Breast epithelium (tissue), 4 donors: Measurements from ENCODE around the gene CBR3. TPM values are rescaled to one million over a fixed set of nuclear protein-coding genes. Genes with fewer than 3 reads are reported as not detected.

ENCODE experiments used
- DNase-seq, 2 donors: peaks; one replicate each; pipeline ENCODE4 v3.0.0-alpha.2; 2019; ENCODE audit warnings: low spot score in 2 of 2
- H3K27ac ChIP-seq, 2 donors: fragments of 200-600 bp; sonication (generic) in 1 of 2; one replicate each; pipeline ENCODE4 v1.5.1; 2016 to 2019; ENCODE audit warnings: mild to moderate bottlenecking in 1 of 2
- H3K27me3 ChIP-seq, 2 donors: fragments of 200-600 bp; sonication (generic) in 1 of 2; one replicate each; pipeline versions ENCODE4 v1.5.1 to v1.6.0; 2017 to 2019; ENCODE audit warnings: control low read depth in 1 of 2, mild to moderate bottlenecking in 1 of 2
- H3K36me3 ChIP-seq: fragments of 200-600 bp; one replicate; pipeline ENCODE4 v1.5.1; 2019
- H3K4me1 ChIP-seq, 2 donors: fragments of 200-600 bp; sonication (generic); one replicate each; pipeline ENCODE4 v1.5.1; 2016 to 2019; ENCODE audit warnings: control low read depth in 1 of 2
- H3K4me3 ChIP-seq, 3 donors: fragments of 200-600 bp; sonication (generic); 1 replicate in 2 of 3; 2 replicates in 1 of 3; pipeline ENCODE4 v1.5.1; 2016 to 2019; ENCODE audit warnings: mild to moderate bottlenecking in 3 of 3, moderate library complexity in 2 of 3
- H3K9me3 ChIP-seq, 2 donors: fragments of 200-600 bp; sonication (generic) in 1 of 2; one replicate each; pipeline ENCODE4 v1.5.1; 2016 to 2019; ENCODE audit warnings: control low read depth in 1 of 2
- CTCF ChIP-seq, 3 donors: fragments of 450-650 bp; IDR thresholded peaks; one replicate each; pipeline ENCODE4 v1.5.1; 2016 to 2017; ENCODE audit warnings: antibody characterized with exemption in 3 of 3, mild to moderate bottlenecking in 3 of 3, moderate library complexity in 3 of 3
- POLR2A ChIP-seq: fragments of 450-650 bp; IDR thresholded peaks from one replicate; pipeline ENCODE4 v1.6.1; 2016; ENCODE audit warnings: antibody characterized with exemption, mild to moderate bottlenecking, moderate library complexity
- POLR2AphosphoS5 ChIP-seq, 3 donors: sonication (generic); formaldehyde crosslinking; IDR thresholded peaks; one replicate each; pipeline ENCODE4 v1.6.1; 2017; ENCODE audit warnings: antibody characterized with exemption in 3 of 3
- intact Hi-C: fragments of 100-400 bp; cut with DNase I; formaldehyde crosslinking; loops from one replicate; pipeline ENCODE4 v1.15.1; 2023; ENCODE audit warnings: low total_unique reads
- total RNA-seq, 3 donors: library from RNA; depleted of rRNA; stranded (reverse); fragments of >200 nt; gene quantifications; one replicate each; pipeline ENCODE4 v1.1.0, GENCODE V29; 2016

CBR3 gene
- total RNA-seq, 3 donors from 2014 or later = 15.7 to 29.0 (median 22.1) TPM

GRCh38 chr21:36156339-36156814 is 21.5 kb downstream of the CBR3 start:
- no peaks in the 10 kb centered on the region for H3K9me3 ChIP-seq
- no peaks in the 10 kb centered on the region for H3K36me3 ChIP-seq
- H3K27ac ChIP-seq = peak overlapping the region; percentile 92
- TF ChIP-seq POLR2A (no peak), POLR2AphosphoS5 (IDR thresholded peaks at IDR 0.05) (no peak), CTCF (IDR thresholded peaks at IDR 0.05) (no peak)
- peak overlapping the region; percentile 89 to 95 (median 94) for H3K4me3 ChIP-seq
- intact Hi-C loops = no loop called here
- peak; percentile 99 to 100 for DNase-seq
- no peaks in the 10 kb centered on the region for H3K4me1 ChIP-seq
- H3K27me3 ChIP-seq = no peaks in the 10 kb centered on the region

- intact Hi-C loops = no loop called here
- no peaks in the 10 kb centered on the region for H3K9me3 ChIP-seq
- H3K27me3 ChIP-seq = no peaks in the 10 kb centered on the region
- peak within 1 kb of the TSS; percentile 89 to 95 (median 94) for H3K4me3 ChIP-seq
- peak within 1 kb of the TSS; percentile 92 for H3K27ac ChIP-seq
- TF ChIP-seq CTCF (IDR thresholded peaks at IDR 0.05) (no peak), POLR2A (peak; percentile 18), POLR2AphosphoS5 (IDR thresholded peaks at IDR 0.05) (peak in 1 of 3 donors; percentile 52)
- H3K4me1 ChIP-seq = no peaks in the 10 kb centered on the region
- H3K36me3 ChIP-seq = no peaks in the 10 kb centered on the region
- no peak for DNase-seq
Measured at GRCh38 chr21:36156815-36157670, 22.2 kb downstream of the CBR3 start, which contains the start of gene DOP1B. Gene DOP1B (plus strand): TSS chr21:36156824. CDS start chr21:36164734, 7,910 bp downstream.

- intact Hi-C loops = no loop called here
- no peak overlapping the region for H3K4me3 ChIP-seq
- H3K27ac ChIP-seq = no peak overlapping the region
- no peaks in the 10 kb centered on the region for H3K9me3 ChIP-seq
- no peak for DNase-seq
- TF ChIP-seq CTCF (IDR thresholded peaks at IDR 0.05) = no peak
- no peaks in the 10 kb centered on the region for H3K27me3 ChIP-seq
- H3K36me3 ChIP-seq = no peaks in the 10 kb centered on the region
- H3K4me1 ChIP-seq = no peaks in the 10 kb centered on the region
Measured at GRCh38 chr21:36159356-36159921, 24.6 kb downstream of the CBR3 start.

- DNase-seq = no peak
- no peaks in the 10 kb centered on the region for H3K27me3 ChIP-seq
Measured at GRCh38 chr21:36160850-36161178, 25.9 kb downstream of the CBR3 start.

GRCh38 chr21:36162631-36163030 is 27.8 kb downstream of the CBR3 start:
- H3K4me3 ChIP-seq = no peak overlapping the region
- TF ChIP-seq POLR2AphosphoS5 (IDR thresholded peaks at IDR 0.05) (no peak), POLR2A (no peak), CTCF (IDR thresholded peaks at IDR 0.05) (no peak)
- intact Hi-C loops = no loop called here
- no peaks in the 10 kb centered on the region for H3K9me3 ChIP-seq
- no peaks in the 10 kb centered on the region for H3K27me3 ChIP-seq
- no peaks in the 10 kb centered on the region for H3K36me3 ChIP-seq
- no peaks in the 10 kb centered on the region for H3K4me1 ChIP-seq
- no peak for DNase-seq
- no peak overlapping the region for H3K27ac ChIP-seq

More at GRCh38 chr21:36160850-36161178, 25.9 kb downstream of the CBR3 start:
- H3K4me3 ChIP-seq = no peak overlapping the region
- intact Hi-C loops = no loop called here
- no peaks in the 10 kb centered on the region for H3K4me1 ChIP-seq
- H3K36me3 ChIP-seq = no peaks in the 10 kb centered on the region
- no peak overlapping the region for H3K27ac ChIP-seq
- H3K9me3 ChIP-seq = no peaks in the 10 kb centered on the region
- TF ChIP-seq POLR2A (no peak), POLR2AphosphoS5 (IDR thresholded peaks at IDR 0.05) (no peak)
